Retinal pigment epithelial cell (primary cell): ENCODE data around the gene PEDS1.
A peak's percentile ranks its signal among the peaks of the same experiment; 100 is the strongest.

Experiments
- DNase-seq: peaks from one replicate; pipeline ENCODE4 v3.0.0-alpha.2; 2010; ENCODE audit warnings: low read depth
- H3K4me3 ChIP-seq: 2 replicates; pipeline ENCODE4 v1.5.1; 2011; ENCODE audit warnings: mild to moderate bottlenecking, low read length, control low read depth, moderate library complexity
- TF ChIP-seq, protein P1 (sequence below): conservative IDR thresholded peaks from 2 replicates; pipeline ENCODE4 v1.5.1; 2011; ENCODE audit warnings: low read depth, low read length, control low read depth, inconsistent platforms

PEDS1 gene

GRCh38 chr20:50149481-50150254 is 3.9 kb downstream of the PEDS1 start:
- TF ChIP-seq, protein P1, sequence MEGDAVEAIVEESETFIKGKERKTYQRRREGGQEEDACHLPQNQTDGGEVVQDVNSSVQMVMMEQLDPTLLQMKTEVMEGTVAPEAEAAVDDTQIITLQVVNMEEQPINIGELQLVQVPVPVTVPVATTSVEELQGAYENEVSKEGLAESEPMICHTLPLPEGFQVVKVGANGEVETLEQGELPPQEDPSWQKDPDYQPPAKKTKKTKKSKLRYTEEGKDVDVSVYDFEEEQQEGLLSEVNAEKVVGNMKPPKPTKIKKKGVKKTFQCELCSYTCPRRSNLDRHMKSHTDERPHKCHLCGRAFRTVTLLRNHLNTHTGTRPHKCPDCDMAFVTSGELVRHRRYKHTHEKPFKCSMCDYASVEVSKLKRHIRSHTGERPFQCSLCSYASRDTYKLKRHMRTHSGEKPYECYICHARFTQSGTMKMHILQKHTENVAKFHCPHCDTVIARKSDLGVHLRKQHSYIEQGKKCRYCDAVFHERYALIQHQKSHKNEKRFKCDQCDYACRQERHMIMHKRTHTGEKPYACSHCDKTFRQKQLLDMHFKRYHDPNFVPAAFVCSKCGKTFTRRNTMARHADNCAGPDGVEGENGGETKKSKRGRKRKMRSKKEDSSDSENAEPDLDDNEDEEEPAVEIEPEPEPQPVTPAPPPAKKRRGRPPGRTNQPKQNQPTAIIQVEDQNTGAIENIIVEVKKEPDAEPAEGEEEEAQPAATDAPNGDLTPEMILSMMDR, result no peak
- no peak overlapping the region for H3K4me3 ChIP-seq
- no peak for DNase-seq

GRCh38 chr20:50146732-50147662 is 6.5 kb downstream of the PEDS1 start:
- no peak overlapping the region for H3K4me3 ChIP-seq

DNA sequence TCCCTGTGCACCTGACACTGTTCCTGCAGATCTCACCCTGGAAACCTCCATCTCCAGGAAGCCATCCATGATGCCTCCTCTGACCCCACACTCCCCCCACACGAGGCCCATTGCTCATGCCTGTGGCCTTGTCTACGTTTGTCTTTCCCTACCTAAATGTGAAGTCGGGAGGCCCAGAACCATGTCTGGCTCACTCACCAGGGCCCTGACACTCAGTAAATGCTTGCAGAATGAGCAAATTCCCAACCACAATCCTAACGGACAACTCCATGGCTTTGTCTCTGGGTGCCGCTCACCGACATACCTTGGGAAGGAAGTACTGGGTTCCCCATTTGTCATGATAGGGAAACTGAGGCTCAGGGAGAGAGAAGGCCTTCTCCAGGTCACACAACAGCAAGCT is 7.3 kb downstream of the PEDS1 start:
- no peak for DNase-seq
- no peak overlapping the region for H3K4me3 ChIP-seq
- TF ChIP-seq, protein P1, result no peak

More at GRCh38 chr20:50146732-50147662, 6.5 kb downstream of the PEDS1 start:
- TF ChIP-seq, protein P1, result no peak
- DNase-seq, result no peak

DNA sequence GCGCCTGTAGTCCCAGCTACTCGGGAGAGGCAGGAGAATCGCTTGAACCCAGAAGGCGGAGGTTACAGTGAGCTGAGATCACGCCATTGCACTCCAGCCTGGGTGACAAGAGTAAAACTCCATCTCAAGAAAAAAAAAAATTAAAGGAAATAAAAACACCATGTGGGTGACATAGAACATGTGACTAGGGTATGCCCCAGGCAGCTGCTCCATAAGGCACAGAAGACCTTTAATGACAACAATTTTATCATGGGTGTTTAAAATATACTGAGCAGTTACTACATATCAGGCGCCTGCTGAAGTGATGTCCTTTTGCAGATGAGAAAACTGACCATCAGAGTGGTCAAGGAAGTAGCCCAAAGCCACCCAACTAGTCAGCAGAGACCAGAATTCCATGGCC is 8.0 kb downstream of the PEDS1 start:
- H3K4me3 ChIP-seq, result no peak overlapping the region
- TF ChIP-seq, protein P1, result no peak
- no peak for DNase-seq

DNA sequence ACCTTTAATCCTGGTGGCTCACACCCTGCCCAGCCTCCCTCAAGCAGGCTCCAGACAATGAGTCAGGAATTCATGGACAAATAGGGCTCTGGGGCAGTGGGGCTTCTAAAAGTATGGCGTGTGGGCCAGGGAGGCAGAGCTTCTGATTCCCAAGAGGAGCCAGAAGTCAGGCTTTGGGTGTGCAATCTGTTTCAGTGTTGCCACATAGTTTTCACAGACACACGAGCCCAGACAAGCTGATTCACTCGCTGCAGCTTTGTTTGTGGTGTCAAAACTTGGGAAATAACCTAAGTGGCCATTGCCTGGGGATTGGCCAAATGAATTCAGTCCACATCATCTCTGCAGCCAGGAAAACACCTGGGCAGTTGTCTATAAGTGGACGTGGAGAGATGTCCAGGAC is 9.2 kb downstream of the PEDS1 start:
- DNase-seq, result peak; percentile 56
- TF ChIP-seq, protein P1, result no peak
- no peak overlapping the region for H3K4me3 ChIP-seq

- TF ChIP-seq, protein P1, result no peak
- no peak overlapping the region for H3K4me3 ChIP-seq
- DNase-seq, result no peak
These were observed 10.7 kb downstream of the PEDS1 start for GRCh38 chr20:50142812-50143211.
